NCI-H510A (cell line): ENCODE results near the gene SDF4.
A peak's percentile ranks its signal among the peaks of the same experiment; 100 is the strongest.

Experiments
- DNase-seq: peaks from one replicate; lab custom pipeline; 2025; lab: John Stamatoyannopoulos, UW

Gene SDF4

GRCh38 chr1:1231400-1232207 is at the start of gene SDF4:
TSS of gene SDF4 (minus strand) at chr1:1232001. CDS start at chr1:1228772, 3,229 bp downstream.
- peak; percentile 100 for DNase-seq

- no peak for DNase-seq
Observed at GRCh38 chr1:1280782-1281481, 49.1 kb upstream of the SDF4 start.

- no peak for DNase-seq
Observed at GRCh38 chr1:1279028-1279427, 47.2 kb upstream of the SDF4 start.

GRCh38 chr1:1278620-1279019 is 46.8 kb upstream of the SDF4 start:
- DNase-seq: no peak

- no peak for DNase-seq
Observed at GRCh38 chr1:1275836-1276235, 44.0 kb upstream of the SDF4 start.

- DNase-seq: no peak
Observed at GRCh38 chr1:1274931-1275431, 43.2 kb upstream of the SDF4 start.

- DNase-seq: no peak
Observed at GRCh38 chr1:1274299-1274930, 42.6 kb upstream of the SDF4 start.

GRCh38 chr1:1273512-1274298 is 41.9 kb upstream of the SDF4 start, which contains the start of gene UBE2J2:
TSS of gene UBE2J2 (minus strand) at chr1:1273854. CDS start at chr1:1267992, 5,862 bp downstream.
- peak; percentile 99 for DNase-seq

GRCh38 chr1:1273209-1273511 is 41.4 kb upstream of the SDF4 start:
- no peak for DNase-seq

- DNase-seq: peak; percentile 96
Observed at GRCh38 chr1:1272341-1273208, 40.8 kb upstream of the SDF4 start.

- DNase-seq: no peak
Observed at GRCh38 chr1:1270813-1271212, 39.0 kb upstream of the SDF4 start.

GRCh38 chr1:1268284-1268682 is 36.5 kb upstream of the SDF4 start:
- DNase-seq: no peak

GRCh38 chr1:1267488-1268283 is 35.9 kb upstream of the SDF4 start:
- DNase-seq: no peak

- no peak for DNase-seq
Observed at GRCh38 chr1:1264868-1265272, 33.1 kb upstream of the SDF4 start.

GRCh38 chr1:1264026-1264425 is 32.2 kb upstream of the SDF4 start:
- DNase-seq: no peak

- DNase-seq: no peak
Observed at GRCh38 chr1:1262758-1263157, 31.0 kb upstream of the SDF4 start.

- no peak for DNase-seq
Observed at GRCh38 chr1:1262071-1262470, 30.3 kb upstream of the SDF4 start.

GRCh38 chr1:1260843-1261560 is 29.2 kb upstream of the SDF4 start:
- DNase-seq: peak; percentile 67

GRCh38 chr1:1259951-1260600 is 28.3 kb upstream of the SDF4 start:
- peak; percentile 98 for DNase-seq
